ENCODE results near the gene MED25. TPM values are rescaled to one million over a fixed set of nuclear protein-coding genes. Genes with fewer than 3 reads are reported as not detected.

The MED25 gene
- polyA plus RNA-seq, 2 of the 4 experiments (the other 2 are of a cell fraction), result 20.4 to 40.1 TPM

DNA sequence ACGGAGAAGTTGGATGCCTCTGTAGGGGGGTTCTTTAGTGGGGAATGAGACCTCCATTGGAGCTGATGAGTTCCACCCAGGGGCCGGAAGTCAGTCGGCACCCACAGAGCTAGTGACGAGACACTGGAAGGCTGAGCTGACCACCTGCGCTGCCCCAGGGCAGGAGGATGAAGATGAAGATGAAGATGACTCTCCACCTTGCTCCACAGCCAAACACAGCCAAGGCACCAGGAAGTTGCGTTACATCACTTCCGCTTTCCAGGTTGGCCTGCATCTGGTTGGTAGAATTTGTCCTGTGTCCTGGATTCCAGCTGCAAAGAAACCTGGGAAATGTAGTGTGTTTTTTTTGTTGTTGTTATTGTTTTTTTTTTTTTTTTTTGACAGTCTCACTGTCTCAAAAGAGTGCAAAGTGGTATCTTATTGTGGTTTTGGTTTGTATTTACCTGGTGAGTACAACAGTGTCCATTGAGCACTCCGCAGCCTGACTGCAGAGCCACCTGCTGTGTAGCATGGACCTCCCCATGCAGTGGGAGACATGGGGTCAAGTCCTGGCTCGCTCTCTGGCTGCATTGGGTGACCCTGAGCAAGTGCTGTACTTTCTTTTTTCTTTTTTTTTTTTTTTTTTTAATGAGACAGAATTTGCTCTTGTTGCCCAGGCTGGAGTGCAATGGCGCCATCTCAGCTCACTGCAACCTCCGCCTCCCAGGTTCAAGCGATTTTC lies 61.3 kb downstream of the MED25 start (continued):
- TF ChIP-seq CTCF (IDR thresholded peaks at IDR 0.05) (no peak), MAFK (IDR thresholded peaks at IDR 0.05; ENCODE audit: partially characterized antibody) (no peak)

- 90% methylated on average over 7 of the region's 10 CpGs for WGBS (ENCODE audit: missing lambda C conversion rate)
- no peak for ATAC-seq
- Histone ChIP-seq H3K4me3 (no peak overlapping the region), H3K4me2 (no peak overlapping the region), H3K9me3 (peaks cover 10% of the 10 kb centered on the region), H3K27ac (no peak overlapping the region), H3K4me1 (peaks cover 14% of the 10 kb centered on the region)
- TF ChIP-seq MAX (IDR thresholded peaks at IDR 0.05) (no peak), MAFK (IDR thresholded peaks at IDR 0.05; ENCODE audit: partially characterized antibody) (no peak), EHF (CRISPR knock-in tag; IDR thresholded peaks at IDR 0.05) (no peak), CHD4 (IDR thresholded peaks at IDR 0.05; ENCODE audit: borderline replicate concordance) (no peak), RCOR1 (IDR thresholded peaks at IDR 0.05; ENCODE audit: low read depth, low read length) (no peak), RFX5 (IDR thresholded peaks at IDR 0.05) (no peak), JUNB (IDR thresholded peaks at IDR 0.05) (no peak), HOXB13 (CRISPR knock-in tag; IDR thresholded peaks at IDR 0.05; ENCODE audit: low read depth) (no peak), GATA3 (IDR thresholded peaks at IDR 0.05; ENCODE audit: borderline replicate concordance) (no peak), NFE2L2 (conservative IDR thresholded peaks at IDR 0.05; ENCODE audit: low read length) (no peak), CBX2 (IDR thresholded peaks at IDR 0.05; ENCODE audit: borderline replicate concordance, low read depth) (no peak), SMC3 (IDR thresholded peaks at IDR 0.05) (no peak), NR3C1 (IDR thresholded peaks at IDR 0.05) (no peak), PHF8 (IDR thresholded peaks at IDR 0.05; ENCODE audit: borderline replicate concordance, low read depth) (no peak), TP53 (CRISPR knock-in tag; IDR thresholded peaks at IDR 0.05) (no peak)
- TF ChIP-seq, protein P1, sequence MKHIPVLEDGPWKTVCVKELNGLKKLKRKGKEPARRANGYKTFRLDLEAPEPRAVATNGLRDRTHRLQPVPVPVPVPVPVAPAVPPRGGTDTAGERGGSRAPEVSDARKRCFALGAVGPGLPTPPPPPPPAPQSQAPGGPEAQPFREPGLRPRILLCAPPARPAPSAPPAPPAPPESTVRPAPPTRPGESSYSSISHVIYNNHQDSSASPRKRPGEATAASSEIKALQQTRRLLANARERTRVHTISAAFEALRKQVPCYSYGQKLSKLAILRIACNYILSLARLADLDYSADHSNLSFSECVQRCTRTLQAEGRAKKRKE (CRISPR knock-in tag; IDR thresholded peaks at IDR 0.05; ENCODE audit: low read depth), result no peak
- ChIA-PET CTCF (interaction anchor here (2.3 to 3.8 kb wide), 2 partner anchors 9 to 57 kb away, joined by 7 to 24 read pairs; no protein-coding TSS in a partner anchor), POLR2A (no interaction called here)
- no peak for FAIRE-seq
- DNase-seq (ENCODE audit: low read depth in 1 of 2, low spot score in 1 of 2), result no peak
Observed at GRCh38 chr19:49880162-49880869, 62.2 kb downstream of the MED25 start.

DNA sequence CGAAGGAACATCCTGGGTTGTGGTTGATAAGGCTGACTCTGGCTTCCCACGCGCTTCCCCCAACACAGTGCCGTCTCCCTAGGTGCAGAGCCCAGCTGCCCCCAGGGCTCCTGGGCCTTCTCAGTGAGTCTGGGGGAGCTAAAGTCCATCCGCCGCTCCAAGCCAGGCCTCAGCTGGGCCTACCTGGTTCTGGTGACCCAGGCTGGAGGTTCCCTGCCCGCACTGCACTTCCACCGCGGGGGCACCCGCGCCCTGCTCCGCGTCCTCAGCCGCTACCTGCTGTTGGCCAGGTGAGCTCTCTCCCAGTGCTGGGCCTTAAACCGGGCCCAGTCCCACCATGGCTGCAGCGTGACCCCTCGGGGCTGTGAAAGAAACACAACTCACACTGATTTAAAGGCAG lies 63.1 kb downstream of the MED25 start:
- POLR2A ChIA-PET, result no interaction called here
- DNase-seq (ENCODE audit: low read depth in 1 of 2, low spot score in 1 of 2), result no peak
- Histone ChIP-seq H3K27ac (no peak overlapping the region), H3K9me3 (peaks cover 10% of the 10 kb centered on the region), H3K4me1 (peaks cover 11% of the 10 kb centered on the region), H3K4me3 (no peak overlapping the region), H3K4me2 (no peak overlapping the region)
- FAIRE-seq, result no peak
- CTCF ChIA-PET, result interaction anchor here (2.3 to 3.8 kb wide), 2 partner anchors 8 to 56 kb away, joined by 7 to 24 read pairs; no protein-coding TSS in a partner anchor
- WGBS (ENCODE audit: missing lambda C conversion rate), result 97% methylated on average over 17 of the region's 17 CpGs
- ATAC-seq, result no peak
- TF ChIP-seq BHLHE40 (IDR thresholded peaks at IDR 0.05; ENCODE audit: low read depth, low read length), result no peak
- no peak for TF ChIP-seq ZSCAN20 (CRISPR knock-in tag; IDR thresholded peaks at IDR 0.05)
- no peak for TF ChIP-seq HDAC2 (IDR thresholded peaks at IDR 0.05)
- TF ChIP-seq PHF8 (IDR thresholded peaks at IDR 0.05; ENCODE audit: borderline replicate concordance, low read depth), result no peak
- no peak for TF ChIP-seq EP300 (IDR thresholded peaks at IDR 0.05)
- no peak for TF ChIP-seq CEBPB (IDR thresholded peaks at IDR 0.05)
- TF ChIP-seq ZFP36 (IDR thresholded peaks at IDR 0.05; ENCODE audit: borderline replicate concordance, partially characterized antibody), result no peak
- TF ChIP-seq HOXB13 (CRISPR knock-in tag; IDR thresholded peaks at IDR 0.05; ENCODE audit: low read depth), result no peak
- TF ChIP-seq KDM5A (IDR thresholded peaks at IDR 0.05), result no peak
- TF ChIP-seq HOXA7 (CRISPR knock-in tag; IDR thresholded peaks at IDR 0.05), result no peak
- no peak for TF ChIP-seq POLR2A (IDR thresholded peaks at IDR 0.05; ENCODE audit: low read length)
- TF ChIP-seq KDM1A (IDR thresholded peaks at IDR 0.05; ENCODE audit: low read depth), result no peak
- no peak for TF ChIP-seq TP53 (CRISPR knock-in tag; IDR thresholded peaks at IDR 0.05)
- no peak for TF ChIP-seq FOXS1 (CRISPR knock-in tag; IDR thresholded peaks at IDR 0.05)
- TF ChIP-seq, protein P2, sequence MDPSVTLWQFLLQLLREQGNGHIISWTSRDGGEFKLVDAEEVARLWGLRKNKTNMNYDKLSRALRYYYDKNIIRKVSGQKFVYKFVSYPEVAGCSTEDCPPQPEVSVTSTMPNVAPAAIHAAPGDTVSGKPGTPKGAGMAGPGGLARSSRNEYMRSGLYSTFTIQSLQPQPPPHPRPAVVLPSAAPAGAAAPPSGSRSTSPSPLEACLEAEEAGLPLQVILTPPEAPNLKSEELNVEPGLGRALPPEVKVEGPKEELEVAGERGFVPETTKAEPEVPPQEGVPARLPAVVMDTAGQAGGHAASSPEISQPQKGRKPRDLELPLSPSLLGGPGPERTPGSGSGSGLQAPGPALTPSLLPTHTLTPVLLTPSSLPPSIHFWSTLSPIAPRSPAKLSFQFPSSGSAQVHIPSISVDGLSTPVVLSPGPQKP (IDR thresholded peaks at IDR 0.05; ENCODE audit: low read depth, low read length), result no peak
- TF ChIP-seq ZNF302 (CRISPR knock-in tag; IDR thresholded peaks at IDR 0.05), result no peak
- TF ChIP-seq CTCF (IDR thresholded peaks at IDR 0.05), result no peak

All from A549 (cell line).